ENCODE results near the gene PVRIG. TPM values are rescaled to one million over a fixed set of nuclear protein-coding genes. Genes with fewer than 3 reads are reported as not detected.
"Not testable (repeated sequence)": the region's sequence is repeated elsewhere in the genome, so short reads cannot be mapped to it uniquely, and the experiment has no call there.

PVRIG gene
- total RNA-seq, 1 donor from 2014 or later: 1.1 TPM

DNA sequence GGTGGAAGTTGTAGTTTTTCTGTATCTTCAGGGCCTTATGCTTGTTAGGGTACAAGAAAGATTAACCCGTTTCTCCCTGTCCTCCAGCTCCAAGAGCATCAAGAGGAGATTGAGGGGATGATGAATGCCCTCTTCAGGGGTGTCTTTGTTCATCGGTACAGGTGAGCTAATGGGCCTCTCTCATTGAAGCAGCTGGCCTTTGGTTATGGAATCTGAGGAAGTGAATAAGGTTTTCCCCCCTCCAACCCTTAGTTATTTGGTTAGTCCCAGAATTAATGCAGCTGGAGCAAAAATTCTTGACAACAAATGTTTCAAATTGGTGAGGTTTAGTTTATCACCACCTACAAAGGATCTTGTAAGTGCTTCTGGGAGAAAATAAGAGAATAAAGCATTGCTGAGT lies 24.5 kb upstream of the PVRIG start:
- no peak for DNase-seq (ENCODE audit: low spot score)

DNA sequence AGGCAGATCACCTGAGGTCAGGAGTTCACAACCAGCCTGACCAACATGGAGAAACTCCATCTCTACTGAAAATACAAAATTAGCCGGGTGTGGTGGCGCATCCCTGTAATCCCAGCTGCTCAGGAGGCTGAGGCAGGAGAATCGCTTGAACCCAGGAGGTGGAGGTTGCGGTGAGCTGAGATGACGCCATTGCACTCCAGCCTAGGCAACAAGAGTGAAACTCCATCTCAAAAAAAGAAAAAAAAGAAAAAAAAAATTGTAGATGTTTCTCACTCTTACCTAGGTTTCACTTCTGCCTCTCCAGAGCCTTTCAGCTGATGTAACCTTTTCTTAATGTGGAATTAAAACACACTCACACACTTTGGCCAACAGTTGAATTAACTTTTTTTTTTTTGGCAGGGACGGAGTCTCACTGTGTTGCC lies 23.8 kb upstream of the PVRIG start:
- DNase-seq (ENCODE audit: low spot score): not testable (repeated sequence)

DNA sequence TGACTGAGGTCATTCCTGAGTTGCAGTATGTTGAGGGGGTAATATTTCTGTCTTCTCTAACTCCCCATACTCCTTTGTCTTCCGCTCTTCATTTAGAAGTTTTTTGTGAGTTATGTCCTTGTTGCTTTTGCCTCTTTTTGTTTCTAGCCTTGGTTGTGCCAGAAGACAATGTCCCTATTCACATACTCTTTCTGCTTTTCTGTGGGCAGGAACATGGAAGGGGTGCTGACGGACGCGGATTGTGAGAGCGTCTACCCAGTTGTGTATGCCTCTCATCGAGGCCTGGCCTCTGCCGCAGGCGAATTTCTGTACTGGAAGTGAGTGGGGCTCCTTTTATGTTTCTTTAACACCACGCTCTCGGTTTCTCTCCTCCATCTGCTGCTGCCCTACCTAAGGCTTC lies 21.5 kb upstream of the PVRIG start:
- DNase-seq (ENCODE audit: low spot score): no peak

DNA sequence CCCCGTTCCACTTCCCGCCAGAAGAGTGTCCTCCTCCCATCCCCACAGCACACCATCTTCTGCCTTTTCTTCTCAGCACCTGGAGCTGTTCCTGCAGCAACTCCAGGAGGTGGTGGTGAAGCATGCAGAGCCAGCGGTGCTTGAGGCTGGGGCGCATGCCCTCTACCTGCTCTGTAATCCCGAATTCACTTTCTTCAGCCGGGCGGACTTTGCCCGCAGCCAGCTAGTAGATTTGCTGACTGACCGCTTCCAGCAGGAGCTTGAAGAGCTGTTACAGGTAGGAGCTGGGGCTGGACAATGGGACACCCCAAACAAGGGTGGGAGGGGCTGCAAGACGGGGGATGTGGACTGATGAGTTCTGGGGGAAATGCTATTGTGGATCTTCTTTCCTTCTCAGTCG lies 19.1 kb upstream of the PVRIG start:
- DNase-seq (ENCODE audit: low spot score): no peak

DNA sequence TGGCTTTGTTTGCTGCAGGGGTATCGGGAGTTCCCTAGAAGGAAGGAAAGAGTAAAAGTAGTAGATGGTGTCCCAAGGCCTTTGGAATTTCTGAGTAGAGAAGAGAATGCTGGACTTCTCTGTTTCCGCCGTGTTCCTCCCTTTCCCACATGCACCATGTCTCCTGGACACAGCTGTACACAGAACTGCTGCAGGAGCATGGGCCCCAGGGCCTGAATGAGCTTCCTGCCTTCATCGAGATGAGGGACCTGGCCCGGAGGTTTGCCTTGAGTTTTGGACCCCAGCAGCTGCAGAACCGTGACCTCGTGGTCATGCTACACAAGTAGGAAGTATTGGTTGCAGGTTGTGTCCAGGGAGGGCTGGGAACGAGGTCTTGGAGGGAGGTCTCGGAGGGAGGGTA lies 15.3 kb upstream of the PVRIG start:
- DNase-seq (ENCODE audit: low spot score): no peak

DNA sequence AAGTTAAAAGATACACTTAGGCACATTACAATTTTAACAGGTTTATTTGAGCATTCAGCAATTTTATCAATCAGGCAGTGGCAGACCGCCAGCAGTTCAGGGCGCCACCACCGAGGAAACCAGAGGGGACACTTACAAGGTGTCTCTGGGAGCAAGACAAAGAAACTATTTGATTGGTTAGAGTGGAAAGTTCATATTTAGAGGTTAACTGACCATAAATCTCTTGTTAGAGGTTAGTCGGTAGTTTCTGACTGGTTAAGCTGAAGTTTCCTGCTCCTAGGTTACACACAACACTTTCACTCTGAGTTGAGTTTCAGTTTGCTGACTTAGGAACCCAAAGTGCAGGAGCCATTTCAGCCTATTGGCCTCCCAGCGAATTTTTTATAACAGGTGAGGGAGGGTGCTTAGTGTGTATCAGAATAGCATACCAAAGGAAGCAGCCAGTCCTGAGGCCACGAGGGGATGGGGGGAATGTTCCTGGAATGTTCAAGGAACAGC lies 10.8 kb upstream of the PVRIG start:
- DNase-seq (ENCODE audit: low spot score): no peak

DNA sequence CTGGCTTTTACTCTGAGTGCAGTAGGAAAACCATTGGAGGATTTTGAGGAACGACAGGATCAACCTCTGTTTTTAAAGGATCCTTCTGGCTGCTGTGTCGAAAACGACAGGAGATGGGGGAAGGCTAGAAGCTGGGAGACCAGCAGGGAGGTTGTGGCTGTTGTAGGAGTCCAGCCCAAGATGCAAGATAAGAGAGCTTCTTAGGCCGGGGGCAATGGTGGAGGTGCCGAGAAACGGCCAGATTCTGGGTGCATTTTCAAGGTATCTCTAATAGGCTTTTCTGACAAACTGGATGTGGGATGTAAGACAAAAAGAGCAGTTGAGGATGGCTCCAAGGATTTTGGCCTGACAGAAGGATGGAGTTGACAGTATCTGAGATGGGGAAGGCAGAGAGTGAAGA lies 10.3 kb upstream of the PVRIG start:
- no peak for DNase-seq (ENCODE audit: low spot score)

DNA sequence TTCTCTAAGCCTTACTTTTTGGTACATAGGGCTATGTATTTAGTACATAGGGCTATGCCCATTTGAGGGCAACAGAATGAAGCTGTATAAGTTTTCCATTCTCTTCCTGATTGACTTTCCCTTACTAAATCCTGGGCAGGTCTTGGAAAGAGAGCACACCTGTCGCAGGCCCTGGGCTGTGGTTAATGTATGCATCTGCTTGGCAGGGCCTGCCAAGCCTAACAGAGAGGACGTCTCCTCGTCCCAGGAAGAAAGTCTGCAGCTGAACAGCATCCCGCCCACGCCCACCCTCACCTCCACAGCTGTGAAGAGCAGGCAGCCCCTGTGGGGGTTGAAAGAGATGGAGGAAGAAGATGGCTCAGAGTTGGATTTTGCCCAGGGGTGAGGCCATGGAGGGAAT lies 8.9 kb upstream of the PVRIG start:
- DNase-seq (ENCODE audit: low spot score): no peak

DNA sequence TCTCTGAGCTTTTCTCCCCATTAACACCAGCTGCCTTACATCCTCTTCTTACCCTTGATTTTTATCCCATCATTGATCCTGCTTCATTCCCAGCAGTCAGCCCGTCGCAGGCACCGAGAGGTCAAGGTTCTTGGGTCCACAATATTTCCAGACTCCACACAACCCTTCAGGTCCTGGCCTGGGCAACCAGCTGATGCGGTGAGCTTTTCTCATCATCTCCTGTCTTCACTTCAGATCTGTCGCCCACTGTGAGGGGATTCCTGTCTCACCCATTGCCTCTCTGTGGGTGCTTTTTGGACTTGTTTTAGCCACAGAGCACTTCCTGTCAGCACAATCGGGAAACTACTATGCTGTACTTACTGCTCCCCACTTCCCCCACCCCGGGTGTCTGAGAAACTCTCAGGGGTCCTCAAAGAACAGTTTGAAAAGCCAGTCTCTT lies 8.4 kb upstream of the PVRIG start:
- no peak for DNase-seq (ENCODE audit: low spot score)

DNA sequence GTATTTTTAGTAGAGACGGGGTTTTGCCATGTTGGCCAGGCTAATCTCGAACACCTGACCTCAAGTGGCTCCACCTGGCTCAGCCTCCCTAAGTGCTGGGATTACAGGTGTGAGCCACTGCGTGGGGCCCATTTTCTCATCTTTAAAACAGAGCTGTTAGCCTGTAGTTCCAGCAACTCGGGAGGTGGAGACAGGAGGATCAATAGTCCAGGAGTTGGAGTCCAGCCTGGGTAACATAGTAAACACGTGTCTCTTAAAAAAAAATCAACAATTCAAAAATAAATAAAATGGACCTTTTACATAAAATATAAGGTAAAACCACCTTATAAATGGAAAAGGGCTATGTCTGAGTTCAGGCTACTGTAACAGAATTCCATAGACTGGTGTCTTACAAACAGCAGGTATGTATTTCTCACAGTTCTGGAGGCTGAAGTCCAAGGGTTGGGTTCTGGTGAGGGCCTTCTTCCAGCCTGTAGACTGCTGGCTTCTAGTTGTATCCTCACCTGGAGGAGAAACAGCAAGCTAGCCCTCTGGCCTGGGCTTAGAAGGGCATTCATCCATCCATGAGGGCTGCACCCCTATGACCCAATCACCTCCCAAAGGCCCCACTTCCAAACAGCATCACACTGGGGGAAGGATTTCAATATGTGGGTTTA lies 7.0 kb upstream of the PVRIG start:
- no peak for DNase-seq (ENCODE audit: low spot score)

DNA sequence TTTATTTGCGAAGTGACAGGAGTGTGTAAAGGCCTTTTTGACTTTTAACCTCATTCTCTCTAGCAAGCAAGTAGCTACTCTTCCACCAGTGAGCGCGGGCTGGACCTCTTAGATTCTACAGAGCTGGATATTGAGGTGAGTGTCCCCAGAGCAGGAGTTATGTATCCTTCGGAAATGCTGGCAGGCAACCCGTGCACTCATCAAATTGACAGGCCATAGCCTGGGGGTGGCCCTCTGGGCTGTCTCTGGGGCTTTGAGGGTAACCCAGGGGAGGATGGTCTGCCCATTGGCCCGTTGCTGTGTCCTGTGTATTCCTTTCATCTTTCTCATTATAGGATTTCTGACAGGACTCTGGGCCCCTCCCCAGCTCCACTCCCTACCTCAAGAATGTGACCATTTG lies 6.1 kb upstream of the PVRIG start:
- no peak for DNase-seq (ENCODE audit: low spot score)

DNA sequence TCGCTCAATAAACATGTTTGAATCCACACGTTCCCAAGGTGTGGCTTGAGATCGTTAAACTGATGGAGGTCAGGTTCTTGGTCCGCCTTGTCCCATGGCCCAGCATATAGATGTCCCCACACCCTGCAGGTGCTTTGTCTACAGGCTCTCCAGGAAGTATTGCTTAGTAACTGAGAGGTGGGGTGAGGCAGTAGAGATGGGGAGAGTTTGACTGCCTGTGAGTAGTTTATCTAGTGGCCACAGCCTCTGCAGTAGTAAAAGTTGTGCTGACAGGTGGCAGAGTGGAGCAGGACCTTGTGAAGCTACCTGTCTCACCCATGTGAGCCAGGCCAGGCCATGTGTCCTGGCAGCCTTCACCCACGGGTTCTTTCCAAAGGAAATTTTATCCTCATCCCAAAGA lies 5.4 kb upstream of the PVRIG start:
- DNase-seq (ENCODE audit: low spot score): not testable (repeated sequence)

DNA sequence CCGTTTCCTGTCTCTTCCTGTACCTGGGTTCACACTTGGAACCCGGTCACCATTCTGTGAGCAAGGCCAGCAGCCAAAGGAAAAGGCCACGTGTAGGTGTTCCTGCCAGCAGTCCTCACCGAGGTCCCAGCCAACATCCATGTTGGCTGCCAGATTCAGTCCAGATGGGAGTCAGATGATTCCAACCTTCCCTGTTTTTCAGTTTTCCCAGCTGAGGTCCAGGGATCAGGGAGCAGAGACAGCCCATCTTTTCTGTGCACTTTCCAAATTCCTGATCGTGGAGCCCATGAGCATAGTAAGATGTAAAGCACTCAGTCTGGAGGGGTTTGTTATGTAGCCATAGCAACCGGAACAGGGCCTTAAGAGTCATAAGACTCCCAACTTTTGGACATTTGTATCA lies 3.9 kb upstream of the PVRIG start:
- no peak for DNase-seq (ENCODE audit: low spot score)

DNA sequence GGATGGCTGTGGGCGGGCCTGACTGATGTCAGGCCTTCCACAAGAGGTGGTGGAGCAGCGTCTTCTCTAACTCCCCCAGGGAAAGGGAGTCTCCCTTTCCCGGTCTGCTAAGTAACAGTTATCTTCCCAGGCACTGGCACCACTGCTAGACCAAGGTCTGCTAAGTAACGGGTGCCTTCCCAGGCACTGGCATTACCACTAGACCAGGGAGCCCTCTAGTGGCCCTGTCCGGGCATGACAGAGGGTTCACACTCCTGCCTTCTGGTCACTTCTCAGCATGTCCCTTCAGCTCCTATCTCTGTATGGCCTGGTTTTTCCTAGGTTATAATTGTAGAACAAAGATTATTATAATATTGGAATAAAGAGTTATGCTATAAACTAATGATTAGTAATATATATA lies 1.8 kb upstream of the PVRIG start:
- DNase-seq (ENCODE audit: low spot score): peak; percentile 89

DNA sequence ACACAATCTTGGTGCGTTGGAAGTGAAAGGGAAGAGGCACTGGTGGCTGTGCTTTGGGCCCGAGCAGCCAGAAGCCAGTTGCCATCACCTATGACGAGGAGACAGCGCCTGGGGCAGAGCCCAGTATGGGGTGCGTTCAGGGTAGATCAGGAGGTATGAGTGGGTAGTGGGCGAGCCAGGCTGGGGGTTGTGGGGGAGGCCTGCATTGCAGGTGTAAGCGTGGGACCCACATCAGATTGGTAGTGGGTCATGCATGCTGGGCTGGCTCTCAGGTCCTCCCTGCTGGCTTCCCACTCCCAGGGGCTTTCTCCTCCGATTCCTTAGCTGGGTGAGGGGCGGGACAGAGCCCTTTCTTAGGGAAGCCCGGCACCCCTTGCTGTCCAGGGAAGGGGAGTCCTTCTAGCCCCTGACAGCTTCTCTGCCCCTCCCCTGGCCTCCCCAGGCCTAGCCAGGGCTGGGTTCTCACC lies 445 bp upstream of the PVRIG start:
- DNase-seq (ENCODE audit: low spot score): no peak

DNA sequence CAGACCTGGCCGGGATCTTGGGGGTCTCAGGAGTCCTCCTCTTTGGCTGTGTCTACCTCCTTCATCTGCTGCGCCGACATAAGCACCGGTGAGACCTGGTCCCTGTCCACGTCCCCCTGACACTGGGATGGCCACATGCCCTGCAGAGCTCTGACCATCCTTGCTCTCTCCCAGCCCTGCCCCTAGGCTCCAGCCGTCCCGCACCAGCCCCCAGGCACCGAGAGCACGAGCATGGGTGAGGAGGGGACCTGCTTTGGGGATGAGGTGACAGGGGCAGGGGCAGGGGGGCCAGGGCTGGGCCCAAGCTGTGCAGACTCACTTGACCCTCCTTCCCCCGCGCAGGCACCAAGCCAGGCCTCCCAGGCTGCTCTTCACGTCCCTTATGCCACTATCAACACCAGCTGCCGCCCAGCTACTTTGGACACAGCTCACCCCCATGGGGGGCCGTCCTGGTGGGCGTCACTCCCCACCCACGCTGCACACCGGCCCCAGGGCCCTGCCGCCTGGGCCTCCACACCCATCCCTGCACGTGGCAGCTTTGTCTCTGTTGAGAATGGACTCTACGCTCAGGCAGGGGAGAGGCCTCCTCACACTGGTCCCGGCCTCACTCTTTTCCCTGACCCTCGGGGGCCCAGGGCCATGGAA lies 959 bp downstream of the PVRIG start:
- no peak for DNase-seq (ENCODE audit: low spot score)

DNA sequence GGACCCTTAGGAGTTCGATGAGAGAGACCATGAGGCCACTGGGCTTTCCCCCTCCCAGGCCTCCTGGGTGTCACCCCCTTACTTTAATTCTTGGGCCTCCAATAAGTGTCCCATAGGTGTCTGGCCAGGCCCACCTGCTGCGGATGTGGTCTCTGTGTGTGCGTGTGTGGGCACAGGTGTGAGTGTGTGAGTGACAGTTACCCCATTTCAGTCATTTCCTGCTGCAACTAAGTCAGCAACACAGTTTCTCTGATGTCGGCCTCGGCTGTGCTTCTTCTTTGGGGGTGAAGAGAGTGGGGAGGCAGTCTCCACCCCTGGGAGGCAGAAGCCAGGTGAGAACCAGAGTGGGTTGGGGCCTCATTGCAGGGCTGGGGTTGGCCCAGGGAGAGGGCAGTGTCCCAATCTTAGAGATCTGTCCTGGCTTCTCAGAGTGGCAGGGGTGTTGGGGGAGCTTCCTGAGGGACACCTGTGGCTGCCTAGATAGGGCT lies 1.5 kb downstream of the PVRIG start:
- DNase-seq (ENCODE audit: low spot score): no peak

DNA sequence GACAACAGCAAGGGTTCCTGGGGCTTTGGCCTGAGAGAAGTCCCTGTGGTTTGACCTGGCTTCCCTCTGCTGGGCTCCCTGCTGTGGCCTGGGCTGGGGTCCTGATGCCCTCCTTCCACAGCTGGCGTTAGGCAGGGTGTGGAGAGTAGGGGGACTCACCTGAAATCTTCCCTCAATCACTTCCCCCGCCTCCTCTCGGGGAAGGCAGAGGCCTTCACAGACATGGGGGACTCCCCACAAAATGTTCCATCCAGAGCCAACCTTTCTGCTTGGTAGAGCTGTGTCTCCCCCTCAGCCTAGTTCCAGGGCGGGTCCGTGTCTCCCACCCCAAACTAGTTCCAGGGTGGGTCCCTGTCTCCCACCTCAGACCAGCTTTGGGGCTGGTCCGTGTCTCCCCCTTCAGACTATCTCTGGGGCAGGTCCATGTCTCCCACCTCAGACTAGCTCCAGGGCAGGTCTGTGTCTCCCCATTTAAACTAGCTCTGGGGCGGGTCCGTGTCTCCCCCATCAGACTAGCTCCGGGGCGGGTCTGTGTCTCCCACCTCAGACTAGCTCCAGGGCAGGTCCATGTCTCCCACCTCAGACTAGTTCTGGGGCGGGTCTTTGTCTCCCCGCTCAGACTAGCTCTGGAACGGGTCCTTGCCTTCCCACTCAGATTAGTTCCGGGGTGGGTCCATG lies 2.2 kb downstream of the PVRIG start:
- no peak for DNase-seq (ENCODE audit: low spot score)

DNA sequence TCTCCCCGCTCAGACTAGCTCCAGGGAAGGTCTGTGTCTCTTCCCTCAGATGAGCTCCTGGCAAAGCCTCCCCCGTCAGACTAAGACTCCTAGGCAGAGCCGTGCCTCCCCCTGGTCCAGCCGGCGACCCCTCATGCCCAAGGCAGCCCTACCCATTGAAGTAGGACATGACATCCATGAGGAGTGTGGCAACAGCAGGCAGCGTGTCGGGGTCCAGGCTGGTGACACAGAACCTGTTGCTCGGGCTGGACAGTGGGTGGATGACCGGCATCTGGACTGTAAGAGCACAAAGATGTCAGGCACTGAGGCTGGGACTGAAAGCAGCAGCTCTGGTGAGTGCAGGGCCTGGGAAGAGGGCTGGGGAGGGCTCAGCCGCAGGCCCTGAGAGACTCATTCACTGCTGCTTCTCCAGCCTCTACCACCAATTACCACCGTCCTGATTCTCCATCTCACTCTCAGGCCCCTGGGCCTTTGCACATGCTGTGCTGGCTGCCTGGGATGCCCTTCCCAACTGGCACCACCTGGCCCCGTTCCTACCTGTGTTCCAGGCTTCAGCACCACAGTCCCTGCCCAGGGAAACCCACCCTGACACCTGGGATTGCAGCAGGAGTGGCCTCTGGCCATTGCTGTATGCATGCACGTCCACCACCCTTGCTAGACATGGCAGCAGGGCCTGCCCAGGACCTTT lies 2.8 kb downstream of the PVRIG start:
- DNase-seq (ENCODE audit: low spot score): no peak

DNA sequence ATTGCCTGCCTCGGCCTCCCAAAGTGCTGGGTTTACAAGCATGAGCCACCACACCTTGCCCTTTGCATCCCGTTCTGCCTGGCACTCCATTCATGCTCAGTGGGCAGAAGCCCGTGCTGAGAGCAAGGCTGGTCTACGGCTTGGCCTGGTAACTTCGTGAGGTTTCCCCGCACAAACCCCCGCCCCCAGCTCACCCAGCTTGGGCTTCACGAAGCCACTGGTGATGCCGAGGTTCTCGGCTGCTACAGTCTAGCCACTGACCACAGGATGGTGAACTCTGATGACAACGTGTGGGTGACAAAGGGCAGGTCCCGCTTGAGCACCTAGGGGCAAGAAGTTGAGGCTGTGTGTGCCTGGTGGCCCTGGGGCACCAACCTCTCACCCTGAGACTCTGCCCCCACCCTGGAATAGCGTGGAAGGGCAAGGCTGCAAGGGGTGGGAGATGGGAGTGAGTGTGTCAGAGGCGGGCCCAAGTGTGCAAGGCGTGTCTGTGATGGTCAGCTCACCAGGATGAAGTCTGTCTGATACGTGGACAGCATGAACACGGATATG lies 3.7 kb downstream of the PVRIG start:
- DNase-seq (ENCODE audit: low spot score): not testable (repeated sequence)

DNA sequence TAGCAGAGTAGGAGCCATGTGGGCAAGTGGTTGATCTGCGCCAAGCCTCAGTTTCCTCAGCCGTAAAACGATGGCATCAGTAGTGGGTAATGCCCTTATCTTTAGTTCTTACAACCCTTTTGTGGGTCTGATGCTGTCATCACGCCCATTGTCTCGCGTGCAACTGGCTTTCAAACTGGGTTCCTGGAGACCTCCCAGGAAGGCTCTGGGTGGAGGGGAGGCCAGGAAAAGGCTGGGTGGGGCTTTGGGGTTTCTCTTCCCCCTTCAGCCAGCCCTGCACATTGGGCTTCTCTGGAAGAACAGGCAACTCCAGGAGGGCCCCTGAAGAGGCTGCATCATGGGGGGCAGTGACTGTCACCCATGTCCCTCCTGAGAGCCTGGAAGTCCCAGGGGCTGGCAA lies 5.1 kb downstream of the PVRIG start:
- DNase-seq (ENCODE audit: low spot score): not testable (repeated sequence)

All from ureter (tissue), 1 donor.